Suprapubic skin (tissue), 4 donors: ENCODE measurements around the gene FAM131B. TPM values are rescaled to one million over a fixed set of nuclear protein-coding genes. Genes with fewer than 3 reads are reported as not detected.

Experiments used
- DNase-seq, 2 donors: peaks; one replicate each; pipeline ENCODE4 v3.0.0-alpha.2; 2019; ENCODE audit warnings: low spot score in 2 of 2
- H3K27ac ChIP-seq: fragments of 200-600 bp; sonication (generic); one replicate; pipeline ENCODE4 v1.5.1; 2019
- H3K27me3 ChIP-seq: fragments of 200-600 bp; sonication (generic); one replicate; pipeline ENCODE4 v1.5.1; 2019
- H3K36me3 ChIP-seq: fragments of 200-600 bp; sonication (generic); one replicate; pipeline ENCODE4 v1.5.1; 2019
- H3K4me1 ChIP-seq: fragments of 200-600 bp; sonication (generic); one replicate; pipeline ENCODE4 v1.5.1; 2019
- H3K4me3 ChIP-seq: fragments of 200-600 bp; sonication (generic); one replicate; pipeline ENCODE4 v1.5.1; 2019; ENCODE audit warnings: mild to moderate bottlenecking
- H3K9me3 ChIP-seq: fragments of 200-600 bp; sonication (generic); one replicate; pipeline ENCODE4 v1.5.1; 2019
- EP300 ChIP-seq: sonication (generic); formaldehyde crosslinking; IDR thresholded peaks from one replicate; pipeline ENCODE4 v1.6.1; 2017; ENCODE audit warnings: antibody characterized with exemption
- POLR2A ChIP-seq, 2 donors: fragments of 450-650 bp; IDR thresholded peaks; one replicate each; pipeline ENCODE4 v1.6.1; 2017; ENCODE audit warnings: antibody characterized with exemption in 2 of 2, mild to moderate bottlenecking in 2 of 2, moderate library complexity in 2 of 2
- POLR2AphosphoS5 ChIP-seq, 3 donors: sonication (generic); formaldehyde crosslinking; IDR thresholded peaks; one replicate each; pipeline ENCODE4 v1.6.1; 2017; ENCODE audit warnings: antibody characterized with exemption in 3 of 3
- WGBS: methylation state at CpG from one replicate; pipeline ENCODE4 v1.1.5; 2018; 5-methylcytosine and 5-hydroxymethylcytosine counted together
- total RNA-seq, 4 donors: library from RNA; depleted of rRNA; stranded (reverse); fragments of >200 nt; gene quantifications; one replicate each; pipeline ENCODE4 v1.1.0, GENCODE V29; 2016
- TF ChIP-seq, protein P1 (sequence below), 2 donors: fragments of 200-600 bp in 1 of 2; fragments of 450-650 bp in 1 of 2; sonication (generic) in 1 of 2; IDR thresholded peaks; one replicate each; pipeline ENCODE4 v1.5.1; 2016 to 2019; ENCODE audit warnings: antibody characterized with exemption in 2 of 2, mild to moderate bottlenecking in 1 of 2, moderate library complexity in 1 of 2

The FAM131B gene
- total RNA-seq, 4 donors from 2014 or later = 0.13 to 0.40 (median 0.19) TPM; not detected in 1

DNA sequence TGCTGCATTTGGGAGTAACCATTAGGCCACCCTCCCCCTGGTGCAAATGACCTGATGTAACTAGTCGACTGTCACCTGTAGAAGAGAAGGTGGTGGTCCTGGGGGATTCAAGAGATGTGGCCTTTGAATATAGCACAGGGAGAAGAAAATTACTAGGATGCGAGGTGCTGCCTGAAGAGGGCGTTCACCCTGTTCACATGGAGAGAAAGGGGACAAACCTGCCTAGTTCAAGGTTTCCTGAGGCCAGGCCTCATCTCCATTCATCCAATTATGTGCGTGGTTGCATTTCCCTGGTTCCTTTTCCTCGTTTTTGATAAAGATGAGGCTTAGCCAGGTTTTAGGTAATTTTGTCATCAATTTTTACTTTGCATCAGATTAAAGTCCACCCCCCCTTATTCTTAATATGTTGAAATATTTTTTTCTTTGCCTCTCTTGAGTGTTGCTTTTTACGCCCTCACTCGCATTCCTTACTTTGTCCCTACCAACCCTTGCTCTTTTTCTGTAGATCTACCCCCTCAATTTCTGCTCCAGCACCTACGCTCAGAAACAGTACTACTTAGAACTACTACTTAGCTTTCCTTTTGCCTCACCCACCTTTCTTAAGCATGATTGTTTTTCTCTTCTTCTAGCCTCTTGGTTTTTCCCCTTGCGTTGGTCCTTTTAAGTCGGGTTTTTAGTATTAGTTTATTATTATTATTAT is 32.9 kb downstream of the FAM131B start:
- WGBS = 90% methylated on average over 10 of the region's 10 CpGs
- no peak for DNase-seq
- H3K4me3 ChIP-seq = no peak overlapping the region
- no peaks in the 10 kb centered on the region for H3K9me3 ChIP-seq
- H3K27ac ChIP-seq = no peak overlapping the region
- TF ChIP-seq POLR2AphosphoS5 (IDR thresholded peaks at IDR 0.05) (no peak), POLR2A (IDR thresholded peaks at IDR 0.05) (no peak), EP300 (no peak)
- TF ChIP-seq, protein P1, sequence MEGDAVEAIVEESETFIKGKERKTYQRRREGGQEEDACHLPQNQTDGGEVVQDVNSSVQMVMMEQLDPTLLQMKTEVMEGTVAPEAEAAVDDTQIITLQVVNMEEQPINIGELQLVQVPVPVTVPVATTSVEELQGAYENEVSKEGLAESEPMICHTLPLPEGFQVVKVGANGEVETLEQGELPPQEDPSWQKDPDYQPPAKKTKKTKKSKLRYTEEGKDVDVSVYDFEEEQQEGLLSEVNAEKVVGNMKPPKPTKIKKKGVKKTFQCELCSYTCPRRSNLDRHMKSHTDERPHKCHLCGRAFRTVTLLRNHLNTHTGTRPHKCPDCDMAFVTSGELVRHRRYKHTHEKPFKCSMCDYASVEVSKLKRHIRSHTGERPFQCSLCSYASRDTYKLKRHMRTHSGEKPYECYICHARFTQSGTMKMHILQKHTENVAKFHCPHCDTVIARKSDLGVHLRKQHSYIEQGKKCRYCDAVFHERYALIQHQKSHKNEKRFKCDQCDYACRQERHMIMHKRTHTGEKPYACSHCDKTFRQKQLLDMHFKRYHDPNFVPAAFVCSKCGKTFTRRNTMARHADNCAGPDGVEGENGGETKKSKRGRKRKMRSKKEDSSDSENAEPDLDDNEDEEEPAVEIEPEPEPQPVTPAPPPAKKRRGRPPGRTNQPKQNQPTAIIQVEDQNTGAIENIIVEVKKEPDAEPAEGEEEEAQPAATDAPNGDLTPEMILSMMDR (IDR thresholded peaks at IDR 0.05) = no peak
- H3K36me3 ChIP-seq = no peaks in the 10 kb centered on the region
- no peaks in the 10 kb centered on the region for H3K27me3 ChIP-seq
- peaks cover 9% of the 10 kb centered on the region for H3K4me1 ChIP-seq

DNA sequence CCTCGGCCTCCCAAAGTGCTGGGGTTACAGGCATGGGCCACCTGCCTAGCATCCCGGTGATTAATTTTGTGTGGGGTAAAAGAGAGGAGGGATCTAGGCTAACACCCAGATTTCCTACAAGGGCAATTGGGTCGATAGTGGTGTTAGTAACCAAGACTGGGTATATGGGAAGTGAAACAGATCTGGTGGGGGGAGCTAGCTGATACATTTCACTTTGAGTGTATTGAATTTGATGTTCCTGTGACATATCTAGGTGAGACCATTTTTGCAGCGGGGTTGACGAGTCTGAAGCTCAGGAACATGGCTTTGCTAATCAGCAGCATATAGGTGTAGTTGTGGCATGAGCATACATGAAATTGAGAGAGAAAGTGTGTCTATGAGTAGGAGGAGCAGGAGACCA is 34.6 kb downstream of the FAM131B start:
- TF ChIP-seq POLR2AphosphoS5 (IDR thresholded peaks at IDR 0.05) (no peak), POLR2A (IDR thresholded peaks at IDR 0.05) (no peak), EP300 (no peak)
- TF ChIP-seq, protein P1 (IDR thresholded peaks at IDR 0.05) = no peak
- no peak overlapping the region for H3K27ac ChIP-seq
- no peak for DNase-seq
- no peaks in the 10 kb centered on the region for H3K36me3 ChIP-seq
- H3K4me3 ChIP-seq = no peak overlapping the region
- over 99% methylated on average over 5 of the region's 5 CpGs for WGBS
- H3K4me1 ChIP-seq = peaks cover 9% of the 10 kb centered on the region
- H3K27me3 ChIP-seq = no peaks in the 10 kb centered on the region
- H3K9me3 ChIP-seq = no peaks in the 10 kb centered on the region

DNA sequence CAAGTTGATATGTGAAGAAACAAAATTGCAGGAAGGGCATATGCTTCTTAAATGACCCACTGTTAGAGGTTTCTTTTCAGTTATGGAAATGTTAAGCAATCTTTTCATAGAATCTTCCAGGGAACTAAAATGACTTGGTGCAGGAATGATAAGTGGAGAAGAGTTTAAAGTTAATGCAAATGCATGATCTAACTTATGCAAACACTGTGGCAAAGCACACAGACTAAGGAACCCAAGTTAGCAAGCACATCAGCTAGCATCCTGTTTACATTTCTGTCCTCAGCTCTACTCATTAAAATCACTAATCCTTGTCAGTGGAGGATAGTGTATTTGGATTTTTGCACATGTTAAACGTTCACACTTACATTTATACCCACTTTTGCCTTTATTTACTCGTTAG is 37.3 kb downstream of the FAM131B start:
- Histone ChIP-seq H3K27ac (no peak overlapping the region), H3K4me1 (no peaks in the 10 kb centered on the region), H3K9me3 (no peaks in the 10 kb centered on the region), H3K4me3 (no peak overlapping the region), H3K27me3 (no peaks in the 10 kb centered on the region), H3K36me3 (no peaks in the 10 kb centered on the region)
- TF ChIP-seq POLR2A (IDR thresholded peaks at IDR 0.05) (no peak), EP300 (no peak), POLR2AphosphoS5 (IDR thresholded peaks at IDR 0.05) (no peak)
- TF ChIP-seq, protein P1 (IDR thresholded peaks at IDR 0.05) = no peak
- DNase-seq = no peak
- WGBS = 69% methylated on average over 2 of the region's 2 CpGs

DNA sequence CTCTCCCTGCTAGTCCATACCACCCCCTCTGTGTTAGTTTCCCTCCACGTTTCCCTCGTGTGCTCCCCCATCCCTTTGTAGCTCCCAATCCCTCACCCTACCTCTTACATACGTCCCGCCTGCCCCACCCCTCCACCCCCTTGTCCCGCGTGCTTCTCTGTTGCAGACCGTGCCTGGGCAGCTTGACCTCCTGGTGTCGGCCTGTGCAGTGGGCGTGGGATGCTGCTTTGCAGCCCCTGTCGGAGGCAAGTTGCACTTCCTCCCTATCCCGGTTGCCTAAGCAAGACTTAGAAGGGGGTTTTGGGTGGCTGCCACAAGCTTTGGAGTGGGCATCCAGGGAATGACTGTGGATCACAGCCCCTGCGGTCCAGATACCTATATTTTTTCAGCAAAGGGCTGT is 38.9 kb downstream of the FAM131B start:
- 70% methylated on average over 12 of the region's 12 CpGs for WGBS
- Histone ChIP-seq H3K27me3 (no peaks in the 10 kb centered on the region), H3K27ac (no peak overlapping the region), H3K9me3 (no peaks in the 10 kb centered on the region), H3K36me3 (no peaks in the 10 kb centered on the region), H3K4me3 (no peak overlapping the region), H3K4me1 (peaks cover 7% of the 10 kb centered on the region)
- no peak for TF ChIP-seq POLR2AphosphoS5 (IDR thresholded peaks at IDR 0.05)
- TF ChIP-seq, protein P1 (IDR thresholded peaks at IDR 0.05) = no peak
- no peak for TF ChIP-seq EP300
- DNase-seq = no peak

DNA sequence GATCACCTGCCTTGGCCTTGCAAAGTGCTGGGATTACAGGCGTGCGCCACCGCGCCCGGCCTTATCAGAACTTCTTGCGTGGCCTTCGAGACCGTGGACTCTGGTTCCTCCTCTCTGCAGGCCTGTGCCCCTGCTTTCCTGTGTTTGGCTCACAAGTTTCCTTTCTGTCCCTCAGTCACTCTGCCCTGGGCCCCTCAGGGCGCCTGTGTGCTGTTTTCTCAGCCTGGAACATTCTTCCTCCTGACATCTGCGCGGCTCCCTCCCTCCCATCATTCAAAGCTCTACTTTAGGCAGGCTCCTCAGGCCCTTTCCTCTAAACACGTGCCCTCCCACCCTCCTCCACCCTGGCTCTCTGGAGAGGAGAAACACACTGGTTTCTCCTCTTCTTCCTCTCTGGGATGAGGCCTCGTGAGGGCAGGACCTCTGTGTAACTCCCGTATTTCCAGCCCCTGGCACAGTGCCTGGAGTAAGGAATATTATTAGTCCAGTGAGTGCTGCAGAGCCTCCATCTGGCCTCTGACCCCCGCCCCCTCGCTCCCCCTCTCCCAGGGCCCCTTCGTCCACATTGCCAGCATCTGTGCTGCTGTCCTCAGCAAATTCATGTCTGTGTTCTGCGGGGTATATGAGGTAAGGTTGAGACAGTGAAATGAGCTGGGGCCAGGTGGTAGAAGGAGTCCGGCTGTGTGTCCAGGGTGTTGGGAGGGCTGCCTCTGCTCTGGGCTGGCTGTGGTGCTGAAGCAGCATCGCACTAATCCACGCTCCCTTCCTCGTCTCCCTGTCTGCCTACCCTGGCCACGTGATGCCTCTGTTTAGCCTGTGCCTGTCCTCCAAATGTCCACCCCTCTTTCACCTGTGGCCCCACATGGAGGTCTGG is 39.5 kb downstream of the FAM131B start:
- no peaks in the 10 kb centered on the region for H3K36me3 ChIP-seq
- H3K4me1 ChIP-seq = peaks cover 7% of the 10 kb centered on the region
- DNase-seq = no peak
- H3K9me3 ChIP-seq = no peaks in the 10 kb centered on the region
- H3K4me3 ChIP-seq = no peak overlapping the region
- TF ChIP-seq POLR2A (IDR thresholded peaks at IDR 0.05) (no peak), EP300 (no peak), POLR2AphosphoS5 (IDR thresholded peaks at IDR 0.05) (no peak)
- TF ChIP-seq, protein P1 (IDR thresholded peaks at IDR 0.05) = no peak
- H3K27ac ChIP-seq = no peak overlapping the region
- no peaks in the 10 kb centered on the region for H3K27me3 ChIP-seq
- 76% methylated on average over 23 of the region's 23 CpGs for WGBS
